Aorta (tissue), 5 donors: Measurements from ENCODE around the gene SMIM33. TPM values are rescaled to one million over a fixed set of nuclear protein-coding genes. Genes with fewer than 3 reads are reported as not detected.
"Not testable (repeated sequence)": the region's sequence is repeated elsewhere in the genome, so short reads cannot be mapped to it uniquely, and the experiment has no call there.

Source experiments
- ATAC-seq: fragments of 200-7000 bp; cut with Tn5 transposase; one replicate; pipeline ENCODE4 v1.9.1; 2022; ENCODE audit warnings: moderate library complexity; ENCODE audit not compliant: low FRiP score
- DNase-seq, 2 donors: peaks; one replicate each; pipeline ENCODE4 v3.0.0-alpha.2; 2020
- H3K27ac ChIP-seq, 2 donors: one replicate each; pipeline ENCODE4 v1.5.1; 2013; ENCODE audit warnings: low read length in 2 of 2, mild to moderate bottlenecking in 2 of 2, moderate library complexity in 2 of 2, control low read depth in 1 of 2, inconsistent platforms in 1 of 2, low read depth in 1 of 2
- H3K27me3 ChIP-seq, 2 donors: one replicate each; pipeline ENCODE4 v1.6.1; 2013; ENCODE audit warnings: control low read depth in 1 of 2, low read length in 1 of 2, mild to moderate bottlenecking in 1 of 2, moderate library complexity in 1 of 2; ENCODE audit not compliant: insufficient read depth in 2 of 2, control insufficient read depth in 1 of 2
- H3K36me3 ChIP-seq, 2 donors: one replicate each; pipeline ENCODE4 v1.6.1; 2013; ENCODE audit warnings: control low read depth in 1 of 2, low read length in 1 of 2, mild to moderate bottlenecking in 1 of 2; ENCODE audit not compliant: insufficient read depth in 2 of 2, control insufficient read depth in 1 of 2
- H3K4me1 ChIP-seq, 2 donors: one replicate each; pipeline ENCODE4 v1.6.1; 2013; ENCODE audit warnings: low read length in 2 of 2, control low read depth in 1 of 2, mild to moderate bottlenecking in 1 of 2, moderate library complexity in 1 of 2; ENCODE audit not compliant: insufficient read depth in 2 of 2, control insufficient read depth in 1 of 2
- H3K4me3 ChIP-seq, 2 donors: one replicate each; pipeline ENCODE4 v1.5.1; 2013; ENCODE audit warnings: low read length in 2 of 2, control low read depth in 1 of 2, mild to moderate bottlenecking in 1 of 2
- H3K9me3 ChIP-seq: one replicate; pipeline ENCODE4 v1.6.1; 2013; ENCODE audit warnings: mild to moderate bottlenecking, low read length; ENCODE audit not compliant: control insufficient read depth
- WGBS, 2 donors: extraction: QIAGEN DNeasy Blood & Tissue Kit; methylation state at CpG; one replicate each; pipeline ENCODE4 v1.1.7; 2013; 5-methylcytosine and 5-hydroxymethylcytosine counted together
- intact Hi-C, 2 donors: fragments of 100-400 bp; cut with DNase I; formaldehyde crosslinking; loops; one replicate each; pipeline versions ENCODE4 v1.14.2 to v1.15.0; 2022
- polyA plus RNA-seq, 2 donors: library from polyadenylated mRNA; stranded (reverse); fragments of 200-250 nt; gene quantifications; one replicate each; pipeline ENCODE4 v1.2.3, GENCODE V29; 2013
- total RNA-seq, 2 donors: library from RNA; stranded (reverse); fragmentation: NEBNext Ultra II Directional; extraction: Animal tissue kit (Norgen Biotek cat#: 25700); gene quantifications; one replicate each; pipeline ENCODE4 v1.2.1, GENCODE V29; 2021
- donor health status: healthy with polysubstance abuse.
- donor health status: Bipolar disorder and iron deficiency.
- donor health status: DM: no; HTN: no; CAD: no.
- donor health status: DM: no; HTN: no; CAD: no.
- donor health status: DM: yes; HTN: yes; CAD: no.

SMIM33 gene
- total and polyA plus RNA-seq, 4 donors, result not detected

GRCh38 chr5:139488260-139488659 is 17.5 kb downstream of the SMIM33 start:
- H3K27ac ChIP-seq, result no peak overlapping the region
- H3K4me1 ChIP-seq, result no peaks in the 10 kb centered on the region
- H3K4me3 ChIP-seq, result no peak overlapping the region
- WGBS, 2 donors, result 70 to 76% methylated on average over 3 of the region's 3 CpGs
- ATAC-seq (peak; percentile 63), DNase-seq (peak in 1 of 2 donors; percentile 86)
- H3K9me3 ChIP-seq, result no peaks in the 10 kb centered on the region
- no peaks in the 10 kb centered on the region for H3K36me3 ChIP-seq
- H3K27me3 ChIP-seq, result no peaks in the 10 kb centered on the region
- intact Hi-C loops, result no loop called here

DNA sequence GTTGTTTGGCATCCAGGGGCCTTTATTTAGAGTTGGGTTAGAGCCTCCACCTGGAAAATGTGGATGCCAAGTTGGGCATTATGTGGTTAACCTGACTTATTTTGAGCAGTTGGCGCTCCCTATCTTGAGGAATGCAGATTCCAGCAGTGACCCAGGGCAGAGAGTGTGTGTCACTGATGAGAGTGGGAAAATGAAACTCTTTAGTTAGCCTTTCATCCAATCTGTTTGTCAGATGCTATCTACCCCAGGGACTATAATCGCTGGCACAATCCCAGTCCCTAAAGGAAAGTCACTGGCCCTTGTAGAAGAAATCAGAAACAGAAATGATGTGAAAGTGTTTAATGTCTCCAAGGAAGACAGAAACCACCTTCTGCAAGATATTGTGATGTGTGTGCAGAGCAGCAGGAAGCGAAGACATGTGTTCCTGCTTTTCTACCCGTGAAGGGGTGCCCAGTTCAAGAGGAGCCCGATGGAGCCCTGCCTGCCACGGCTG is 21.9 kb downstream of the SMIM33 start:
- no peaks in the 10 kb centered on the region for H3K4me1 ChIP-seq
- H3K27me3 ChIP-seq, result no peaks in the 10 kb centered on the region
- H3K9me3 ChIP-seq, result no peaks in the 10 kb centered on the region
- no peak overlapping the region for H3K27ac ChIP-seq
- WGBS, 2 donors, result 19 to 25% methylated on average over 6 of the region's 6 CpGs
- ATAC-seq (no peak), DNase-seq (no peak)
- intact Hi-C loops, result no loop called here
- no peak overlapping the region for H3K4me3 ChIP-seq
- no peaks in the 10 kb centered on the region for H3K36me3 ChIP-seq

- WGBS, 2 donors, result 91 to 92% methylated on average over 3 of the region's 3 CpGs
- ATAC-seq (no peak), DNase-seq (no peak)
- no peaks in the 10 kb centered on the region for H3K36me3 ChIP-seq
- intact Hi-C loops, result no loop called here
- no peak overlapping the region for H3K4me3 ChIP-seq
- H3K4me1 ChIP-seq, result no peaks in the 10 kb centered on the region
- H3K27me3 ChIP-seq, result no peaks in the 10 kb centered on the region
- no peak overlapping the region for H3K27ac ChIP-seq
- no peaks in the 10 kb centered on the region for H3K9me3 ChIP-seq
Measured at GRCh38 chr5:139494256-139494655, 23.5 kb downstream of the SMIM33 start.

- ATAC-seq, result no peak
- no peaks in the 10 kb centered on the region for H3K4me1 ChIP-seq
- intact Hi-C loops, result no loop called here
- no peak overlapping the region for H3K4me3 ChIP-seq
- H3K9me3 ChIP-seq, result no peaks in the 10 kb centered on the region
- H3K27ac ChIP-seq, result no peak overlapping the region
- DNase-seq, result no peak
- H3K27me3 ChIP-seq, result no peaks in the 10 kb centered on the region
- H3K36me3 ChIP-seq, result no peaks in the 10 kb centered on the region
Measured at GRCh38 chr5:139494832-139495231, 24.0 kb downstream of the SMIM33 start.

- no peaks in the 10 kb centered on the region for H3K9me3 ChIP-seq
- no peaks in the 10 kb centered on the region for H3K4me1 ChIP-seq
- intact Hi-C loops, result no loop called here
- no peaks in the 10 kb centered on the region for H3K36me3 ChIP-seq
- H3K27ac ChIP-seq, result no peak overlapping the region
- DNase-seq, result no peak
- ATAC-seq, result no peak
- no peaks in the 10 kb centered on the region for H3K27me3 ChIP-seq
- 92 to 95% methylated on average over 3 of the region's 3 CpGs for WGBS, 2 donors
- no peak overlapping the region for H3K4me3 ChIP-seq
Measured at GRCh38 chr5:139495638-139496435, 25.0 kb downstream of the SMIM33 start.

DNA sequence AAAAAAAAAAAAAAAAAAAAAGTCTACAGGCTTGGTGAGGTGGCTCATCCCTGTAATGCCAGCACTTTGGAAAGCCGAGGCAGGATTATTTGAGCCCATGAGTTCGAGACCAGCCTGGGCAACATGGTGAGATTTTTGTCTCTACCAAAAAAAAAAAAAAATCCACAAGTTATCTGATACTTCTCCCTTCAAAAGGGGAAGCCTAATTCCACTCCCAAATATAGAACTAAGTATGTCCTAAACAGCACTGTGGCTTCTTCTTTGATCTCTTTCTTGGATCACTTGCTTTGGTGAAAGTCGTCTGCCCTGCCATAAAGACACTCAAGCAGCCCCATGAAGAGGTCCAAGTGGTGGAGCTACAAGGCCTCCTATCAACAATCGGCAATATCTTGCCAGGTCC is 30.6 kb downstream of the SMIM33 start:
- no peaks in the 10 kb centered on the region for H3K4me1 ChIP-seq
- DNase-seq (no peak), ATAC-seq (no peak)
- no peak overlapping the region for H3K27ac ChIP-seq
- intact Hi-C loops, result no loop called here
- H3K4me3 ChIP-seq, result no peak overlapping the region
- H3K27me3 ChIP-seq, result no peaks in the 10 kb centered on the region
- H3K9me3 ChIP-seq, result peaks cover 2% of the 10 kb centered on the region
- H3K36me3 ChIP-seq, result no peaks in the 10 kb centered on the region
- 94% methylated on average over 4 of the region's 4 CpGs for WGBS, 2 donors

DNA sequence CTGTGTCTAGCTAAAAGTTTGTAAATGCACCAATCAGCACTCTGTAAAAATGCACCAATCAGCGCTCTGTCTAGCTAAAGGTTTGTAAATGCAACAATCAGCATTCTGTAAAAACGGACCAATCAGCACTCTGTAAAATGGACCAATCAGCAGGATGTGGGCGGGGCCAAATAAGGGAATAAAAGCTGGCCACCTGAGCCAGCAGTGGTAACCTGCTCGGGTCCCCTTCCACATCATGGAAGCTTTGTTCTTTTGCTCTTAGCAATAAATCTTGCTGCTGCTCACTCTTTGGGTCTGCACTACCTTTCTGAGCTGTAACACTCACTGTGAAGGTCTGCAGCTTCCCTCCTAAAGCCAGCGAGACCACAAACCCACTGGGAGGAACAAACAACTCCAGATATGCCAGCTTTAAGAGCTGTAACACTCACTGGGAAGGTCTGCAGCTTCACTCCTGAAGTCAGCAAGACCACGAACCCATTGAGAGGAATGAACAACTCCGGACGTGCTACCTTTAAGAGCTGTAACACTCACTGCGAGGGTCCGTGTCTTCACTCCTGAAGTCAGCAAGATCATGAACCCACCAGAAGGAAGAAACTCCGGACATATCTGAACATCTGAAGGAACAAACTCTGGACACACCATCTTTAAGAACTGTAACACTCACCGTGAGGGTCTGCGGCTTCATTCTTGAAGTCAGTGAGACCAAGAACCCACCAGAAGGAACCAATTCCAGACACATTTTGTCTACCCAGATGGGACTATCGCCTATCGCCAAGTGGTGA is 32.4 kb downstream of the SMIM33 start:
- H3K27me3 ChIP-seq, H3K36me3 ChIP-seq, H3K9me3 ChIP-seq, H3K4me1 ChIP-seq, ATAC-seq, DNase-seq, intact Hi-C loops, H3K4me3 ChIP-seq, H3K27ac ChIP-seq: not testable (repeated sequence)
- WGBS, 2 donors, result 91 to 94% methylated on average over 15 of the region's 15 CpGs

GRCh38 chr5:139503879-139504278 is 33.1 kb downstream of the SMIM33 start:
- intact Hi-C loops, H3K4me1 ChIP-seq, ATAC-seq, H3K36me3 ChIP-seq, H3K27ac ChIP-seq, H3K9me3 ChIP-seq, H3K4me3 ChIP-seq, H3K27me3 ChIP-seq, DNase-seq: not testable (repeated sequence)
- WGBS, 2 donors, result 82% methylated on average over 15 of the region's 15 CpGs

GRCh38 chr5:139504722-139505121 is 33.9 kb downstream of the SMIM33 start:
- H3K9me3 ChIP-seq, intact Hi-C loops, H3K4me1 ChIP-seq, H3K27ac ChIP-seq, H3K36me3 ChIP-seq, H3K4me3 ChIP-seq, H3K27me3 ChIP-seq, ATAC-seq, DNase-seq: not testable (repeated sequence)
- WGBS, 2 donors, result 78% methylated on average over 5 of the region's 5 CpGs
